ENCODE results near the gene DHX29. TPM values are rescaled to one million over a fixed set of nuclear protein-coding genes. Genes with fewer than 3 reads are reported as not detected.
A peak's percentile ranks its signal among the peaks of the same experiment; 100 is the strongest.

The DHX29 gene
- total RNA-seq, 1 donor from 2014 or later = 20.7 TPM

- DNase-seq = no peak
- peak; percentile 16 for ATAC-seq
Observed at GRCh38 chr5:55220433-55221185, 86.9 kb downstream of the DHX29 start.

GRCh38 chr5:55219770-55220169 lies 87.7 kb downstream of the DHX29 start:
- no peak for ATAC-seq
- Histone ChIP-seq H3K9me3 (no peaks in the 10 kb centered on the region), H3K36me3 (no peaks in the 10 kb centered on the region), H3K4me3 (no peak overlapping the region), H3K27me3 (peaks cover 73% of the 10 kb centered on the region), H3K4me1 (peaks cover 10% of the 10 kb centered on the region), H3K27ac (no peak overlapping the region)
- intact Hi-C loops (cut with DNase I) = no loop called here
- DNase-seq = no peak
- TF ChIP-seq CTCF (IDR thresholded peaks at IDR 0.05) = no peak

More at GRCh38 chr5:55220433-55221185, 86.9 kb downstream of the DHX29 start:
- intact Hi-C loops (cut with DNase I) = no loop called here
- H3K4me3 ChIP-seq = peak overlapping the region; percentile 19
- H3K27me3 ChIP-seq = peaks cover 82% of the 10 kb centered on the region
- no peaks in the 10 kb centered on the region for H3K36me3 ChIP-seq
- TF ChIP-seq CTCF (IDR thresholded peaks at IDR 0.05) = no peak
- H3K27ac ChIP-seq = no peak overlapping the region
- peaks cover 10% of the 10 kb centered on the region for H3K4me1 ChIP-seq
- H3K9me3 ChIP-seq = no peaks in the 10 kb centered on the region

- peak; percentile 82 for ATAC-seq
- no peak overlapping the region for H3K27ac ChIP-seq
- intact Hi-C loops (cut with DNase I) = no loop called here
Observed at GRCh38 chr5:55218967-55219366, 88.5 kb downstream of the DHX29 start.

GRCh38 chr5:55211184-55211874 lies 96.2 kb downstream of the DHX29 start:
- TF ChIP-seq CTCF (IDR thresholded peaks at IDR 0.05) = no peak
- Histone ChIP-seq H3K4me1 (no peaks in the 10 kb centered on the region), H3K36me3 (no peaks in the 10 kb centered on the region), H3K27ac (no peak overlapping the region), H3K9me3 (no peaks in the 10 kb centered on the region), H3K27me3 (no peaks in the 10 kb centered on the region), H3K4me3 (no peak overlapping the region)
- intact Hi-C loops (cut with DNase I) = no loop called here
- DNase-seq (no peak), ATAC-seq (no peak)

More at GRCh38 chr5:55218967-55219366, 88.5 kb downstream of the DHX29 start:
- Histone ChIP-seq H3K36me3 (no peaks in the 10 kb centered on the region), H3K9me3 (no peaks in the 10 kb centered on the region), H3K27me3 (peaks cover 65% of the 10 kb centered on the region), H3K4me3 (no peak overlapping the region), H3K4me1 (peaks cover 10% of the 10 kb centered on the region)
- TF ChIP-seq CTCF (IDR thresholded peaks at IDR 0.05) = no peak
- DNase-seq = peak; percentile 93

Other genes with a start within 250 kb of the DHX29 start
- 8.8 TPM for gene GZMA, start 205.0 kb downstream of the DHX29 start, total RNA-seq
- gene GPX8, start 147.5 kb downstream of the DHX29 start, total RNA-seq = 9.5 TPM
- gene CDC20B, start 134.5 kb downstream of the DHX29 start, total RNA-seq = not detected
- gene MCIDAS, start 80.4 kb downstream of the DHX29 start, total RNA-seq = not detected
- not detected for gene CCNO, start 74.1 kb downstream of the DHX29 start, total RNA-seq
- gene MTREX, start 295 bp upstream of the DHX29 start, total RNA-seq = 67.6 TPM
- 56.1 TPM for gene PLPP1, start 227.3 kb upstream of the DHX29 start, total RNA-seq